H1 (cell line): ENCODE results near the gene PIM2.

Source experiments
- CTCF ChIP-seq, 3 experiments: IDR thresholded peaks; 1 replicate in 2 of 3; 2 replicates in 1 of 3; pipeline versions ENCODE4 v1.5.1 to v1.6.1; 2011; ENCODE audit warnings: low read length in 3 of 3, mild to moderate bottlenecking in 3 of 3, inconsistent platforms in 2 of 3, low read depth in 1 of 3, moderate library complexity in 1 of 3; ENCODE audit not compliant: insufficient read depth in 1 of 3; ENCODE audit errors: control extremely low read depth in 1 of 3
- HDAC2 ChIP-seq, 2 experiments: fragments of 300-600 bp in 1 of 2; sonication (generic) in 1 of 2; IDR thresholded peaks; 2 replicates each; pipeline ENCODE4 v1.6.1; 2011 to 2012; ENCODE audit warnings: low read depth in 2 of 2, low read length in 2 of 2, mild to moderate bottlenecking in 2 of 2, moderate library complexity in 2 of 2, borderline replicate concordance in 1 of 2, inconsistent platforms in 1 of 2

GRCh38 chrX:48936429-48937053 lies 17.7 kb upstream of the PIM2 start:
- TF ChIP-seq CTCF (IDR thresholded peaks at IDR 0.05; ENCODE audit: control extremely low read depth in 1 of 3, insufficient read depth in 1 of 3, low read depth in 1 of 3, low read length in 3 of 3) (no peak), HDAC2 (IDR thresholded peaks at IDR 0.05; ENCODE audit: borderline replicate concordance in 1 of 2, low read depth in 2 of 2, low read length in 2 of 2) (no peak)
